NCI-H524 treated with DMSO at 0.1 percent for 48 hours (cell line): ENCODE data around the gene C19orf38.
A peak's percentile ranks its signal among the peaks of the same experiment; 100 is the strongest.
"Not testable (repeated sequence)": the region's sequence is repeated elsewhere in the genome, so short reads cannot be mapped to it uniquely, and the experiment has no call there.

Experiments used
- DNase-seq: peaks from one replicate; lab custom pipeline; 2025; lab: John Stamatoyannopoulos, UW

C19orf38 gene

GRCh38 chr19:10823690-10824089, 24.5 kb upstream of the C19orf38 start:
- no peak for DNase-seq

GRCh38 chr19:10826231-10826630, 22.0 kb upstream of the C19orf38 start:
- no peak for DNase-seq

GRCh38 chr19:10826846-10827245, 21.4 kb upstream of the C19orf38 start:
- no peak for DNase-seq

- DNase-seq, result no peak
Measured at GRCh38 chr19:10828981-10829821, 19.0 kb upstream of the C19orf38 start.

GRCh38 chr19:10829967-10830366, 18.2 kb upstream of the C19orf38 start:
- no peak for DNase-seq

GRCh38 chr19:10830370-10830769, 17.8 kb upstream of the C19orf38 start:
- no peak for DNase-seq

- DNase-seq, result no peak
Measured at GRCh38 chr19:10830931-10831779, 17.1 kb upstream of the C19orf38 start.

GRCh38 chr19:10831987-10832938, 16.0 kb upstream of the C19orf38 start:
- DNase-seq, result no peak

GRCh38 chr19:10832939-10833296, 15.3 kb upstream of the C19orf38 start:
- DNase-seq, result no peak

GRCh38 chr19:10835089-10835753, 13.0 kb upstream of the C19orf38 start:
- DNase-seq, result no peak

GRCh38 chr19:10835754-10836478, 12.3 kb upstream of the C19orf38 start, which contains the start of gene TMED1:
Gene TMED1, minus strand, starts transcription at chr19:10836212. Its CDS starts 21 bp downstream, at chr19:10836191.
- peak; percentile 87 for DNase-seq

GRCh38 chr19:10836479-10837330, 11.5 kb upstream of the C19orf38 start:
- peak; percentile 75 for DNase-seq

GRCh38 chr19:10837649-10838048, 10.6 kb upstream of the C19orf38 start:
- not testable (repeated sequence) for DNase-seq

- DNase-seq, result no peak
Measured at GRCh38 chr19:10838377-10838776, 9.8 kb upstream of the C19orf38 start.

- DNase-seq, result no peak
Measured at GRCh38 chr19:10839114-10840050, 8.8 kb upstream of the C19orf38 start.

GRCh38 chr19:10842788-10843187, 5.4 kb upstream of the C19orf38 start:
- no peak for DNase-seq

GRCh38 chr19:10846500-10847202, 1.6 kb upstream of the C19orf38 start:
- DNase-seq, result no peak

GRCh38 chr19:10850631-10851030, 2.4 kb downstream of the C19orf38 start:
- no peak for DNase-seq
